Right ventricle myocardium superior (tissue), 1 donor: Measurements from ENCODE around the gene C11orf21. TPM values are rescaled to one million over a fixed set of nuclear protein-coding genes. Genes with fewer than 3 reads are reported as not detected.

Experiments
- ATAC-seq: fragments of 200-7000 bp; cut with Tn5 transposase; one replicate; pipeline ENCODE4 v1.9.1; 2020; ENCODE audit warnings: mild to moderate bottlenecking; ENCODE audit not compliant: poor library complexity
- DNase-seq: peaks from one replicate; pipeline ENCODE4 v3.0.0-alpha.2; 2020
- intact Hi-C: fragments of 100-400 bp; cut with DNase I; formaldehyde crosslinking; loops from one replicate; pipeline ENCODE4 v1.11.2; 2022
- total RNA-seq: library from RNA; stranded (reverse); fragmentation: NEBNext Ultra II Directional; extraction: Animal tissue kit (Norgen Biotek cat#: 25700); gene quantifications from one replicate; pipeline ENCODE4 v1.2.1, GENCODE V29; 2021
- donor health status: DM: no; HTN: yes; CAD: no; lungs with severe emphysema.

C11orf21 gene
- total RNA-seq, 1 donor from 2014 or later = 43.6 TPM

GRCh38 chr11:2256951-2257700, 44.6 kb downstream of the C11orf21 start:
- intact Hi-C loops = no loop called here
- DNase-seq = no peak
- no peak for ATAC-seq

GRCh38 chr11:2256293-2256913, 45.3 kb downstream of the C11orf21 start:
- intact Hi-C loops = no loop called here
- no peak for DNase-seq
- ATAC-seq = no peak

- no peak for ATAC-seq
- no peak for DNase-seq
- intact Hi-C loops = no loop called here
These were observed 49.7 kb downstream of the C11orf21 start for GRCh38 chr11:2252018-2252417.

GRCh38 chr11:2251138-2251537, 50.6 kb downstream of the C11orf21 start:
- intact Hi-C loops = no loop called here
- ATAC-seq (no peak), DNase-seq (no peak)

GRCh38 chr11:2250485-2250884, 51.2 kb downstream of the C11orf21 start:
- DNase-seq (no peak), ATAC-seq (no peak)
- intact Hi-C loops = no loop called here

- intact Hi-C loops = no loop called here
- ATAC-seq = no peak
- DNase-seq = no peak
These were observed 51.7 kb downstream of the C11orf21 start for GRCh38 chr11:2250041-2250440.

GRCh38 chr11:2249189-2249916, 52.4 kb downstream of the C11orf21 start:
- DNase-seq (no peak), ATAC-seq (no peak)
- intact Hi-C loops = no loop called here

GRCh38 chr11:2248762-2249161, 53.0 kb downstream of the C11orf21 start:
- no peak for DNase-seq
- intact Hi-C loops = no loop called here

GRCh38 chr11:2248242-2248641, 53.5 kb downstream of the C11orf21 start:
- ATAC-seq (no peak), DNase-seq (no peak)
- intact Hi-C loops = no loop called here

More at GRCh38 chr11:2248762-2249161, 53.0 kb downstream of the C11orf21 start:
- no peak for ATAC-seq

- ATAC-seq (no peak), DNase-seq (no peak)
- intact Hi-C loops = no loop called here
These were observed 54.2 kb downstream of the C11orf21 start for GRCh38 chr11:2247496-2247895.

Other genes starting within 250 kb of the C11orf21 start
- 79.9 TPM for gene IGF2, start 162.5 kb downstream of the C11orf21 start, total RNA-seq
- not detected for gene INS, start 140.7 kb downstream of the C11orf21 start, total RNA-seq
- not detected for gene TH, start 130.1 kb downstream of the C11orf21 start, total RNA-seq
- gene ASCL2, start 31.3 kb downstream of the C11orf21 start, total RNA-seq = 0.11 TPM
- gene TSPAN32, start 95 bp upstream of the C11orf21 start, total RNA-seq = 13.9 TPM
- gene CD81, start 75.4 kb upstream of the C11orf21 start, total RNA-seq = 457 TPM
- gene TSSC4, start 98.8 kb upstream of the C11orf21 start, total RNA-seq = 36.2 TPM
- gene TRPM5, start 142.6 kb upstream of the C11orf21 start, total RNA-seq = not detected
- 33.4 TPM for gene KCNQ1, start 143.1 kb upstream of the C11orf21 start, total RNA-seq